SJSA1 (cell line): ENCODE results near the gene DPP7. TPM values are rescaled to one million over a fixed set of nuclear protein-coding genes. Genes with fewer than 3 reads are reported as not detected.

Source experiments
- DNase-seq, 2 experiments: peaks; one replicate each; pipeline ENCODE4 v3.0.0-alpha.2; 2015 to 2020; ENCODE audit warnings: low spot score in 2 of 2, low read depth in 1 of 2
- H3K27ac ChIP-seq: fragments of 250-450 bp; sonication (Bioruptor Pico); 2 replicates; pipeline ENCODE4 v1.5.1; 2020; ENCODE audit warnings: mild to moderate bottlenecking, moderate library complexity
- H3K27me3 ChIP-seq: fragments of 250-450 bp; sonication (Bioruptor Pico); replicated peaks from 2 replicates; pipeline ENCODE4 v1.5.1; 2020; ENCODE audit warnings: mild to moderate bottlenecking, moderate library complexity
- H3K36me3 ChIP-seq: fragments of 250-450 bp; sonication (Bioruptor Pico); 2 replicates; pipeline ENCODE4 v1.5.1; 2020; ENCODE audit warnings: mild to moderate bottlenecking
- H3K4me1 ChIP-seq: fragments of 250-450 bp; sonication (Bioruptor Pico); replicated peaks from 2 replicates; pipeline ENCODE4 v1.6.1; 2021; ENCODE audit warnings: mild to moderate bottlenecking
- H3K4me3 ChIP-seq: fragments of 250-450 bp; sonication (Bioruptor Pico); 2 replicates; pipeline ENCODE4 v1.5.1; 2020; ENCODE audit warnings: mild to moderate bottlenecking
- H3K9me3 ChIP-seq: fragments of 250-450 bp; sonication (Bioruptor Pico); replicated peaks from 2 replicates; pipeline ENCODE4 v1.5.1; 2020; ENCODE audit warnings: mild to moderate bottlenecking
- total RNA-seq: library from RNA; depleted of rRNA; stranded (reverse); fragments of >200 nt; shearing (Covaris generic); gene quantifications from 2 replicates; pipeline ENCODE4 v1.2.3, GENCODE V29; 2014

Gene DPP7
- total RNA-seq, 1 experiment from 2014 or later: 5.1 TPM

DNA sequence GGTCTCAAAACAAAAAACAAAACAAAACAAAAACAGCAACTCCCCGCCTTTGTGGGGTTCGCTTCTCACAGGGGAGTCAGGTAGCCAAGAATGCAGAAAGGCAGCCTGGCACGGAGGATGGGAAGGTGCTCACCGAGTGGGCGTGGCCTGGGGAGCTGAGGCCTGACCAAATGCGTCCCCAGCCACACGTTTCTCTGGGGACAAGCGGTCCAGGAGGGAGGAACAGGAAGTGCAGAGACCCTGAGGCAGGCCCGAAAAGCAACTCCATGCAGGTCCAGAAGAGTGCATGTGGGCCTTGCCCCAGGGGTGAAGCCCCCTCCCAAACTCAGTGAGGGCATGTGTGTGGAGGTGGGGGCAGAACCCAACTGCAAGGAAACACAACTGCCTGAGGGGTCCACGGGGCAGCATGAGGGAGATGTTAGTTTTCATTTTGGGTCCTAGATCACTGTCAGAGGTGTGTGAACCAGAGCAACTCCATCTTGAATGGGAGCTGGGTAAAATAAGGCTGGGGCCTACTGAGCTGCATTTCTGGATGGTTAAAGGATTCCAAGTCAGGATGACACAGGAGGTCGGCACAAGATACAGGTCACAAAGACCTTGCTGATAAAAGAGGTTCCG is 39.8 kb downstream of the DPP7 start:
- no peak overlapping the region for H3K27ac ChIP-seq
- 0 out of 2 replicates have a peak, but pooled peaks cover 3% of the 10 kb centered on the region for H3K9me3 ChIP-seq
- no peak overlapping the region for H3K4me3 ChIP-seq
- no peak for DNase-seq
- peaks cover 7% of the 10 kb centered on the region for H3K36me3 ChIP-seq
- H3K4me1 ChIP-seq: peaks cover 36% of the 10 kb centered on the region
- H3K27me3 ChIP-seq: no peaks in the 10 kb centered on the region

- peaks cover 44% of the 10 kb centered on the region for H3K4me1 ChIP-seq
- H3K4me3 ChIP-seq: no peak overlapping the region
- no peak overlapping the region for H3K27ac ChIP-seq
- 0 out of 2 replicates have a peak, but pooled peaks cover 3% of the 10 kb centered on the region for H3K9me3 ChIP-seq
- peaks cover 7% of the 10 kb centered on the region for H3K36me3 ChIP-seq
- H3K27me3 ChIP-seq: no peaks in the 10 kb centered on the region
- DNase-seq: no peak
Observed at GRCh38 chr9:137073992-137074399, 40.5 kb downstream of the DPP7 start.

DNA sequence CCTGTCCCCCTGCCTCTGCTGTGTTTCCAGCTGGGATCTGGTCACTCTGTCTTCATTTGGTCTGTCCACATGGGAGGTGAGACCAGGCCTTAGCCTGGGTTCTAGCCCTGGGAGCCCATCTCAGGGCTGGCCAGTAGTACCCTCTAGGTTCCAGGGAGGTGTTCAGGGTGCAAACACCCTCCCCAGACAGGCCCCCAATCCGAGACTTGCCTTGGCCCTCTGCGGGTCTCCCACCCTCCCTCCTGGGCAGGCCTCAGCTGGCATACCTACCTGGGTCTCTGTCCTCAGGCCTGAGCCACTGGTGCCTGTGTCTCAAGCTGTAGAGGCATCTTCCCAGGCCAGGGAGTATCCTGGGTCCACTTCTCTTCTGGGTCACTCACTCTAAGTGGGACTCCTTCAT is 43.3 kb downstream of the DPP7 start:
- Histone ChIP-seq H3K9me3 (0 out of 2 replicates have a peak, but pooled peaks cover 3% of the 10 kb centered on the region), H3K4me3 (peak overlapping the region; percentile 70; the same call in 1 of the 2 replicates), H3K27ac (no peak overlapping the region), H3K4me1 (peaks cover 34% of the 10 kb centered on the region), H3K36me3 (peaks cover 7% of the 10 kb centered on the region; the same call in 1 of the 2 replicates), H3K27me3 (no peaks in the 10 kb centered on the region)
- no peak for DNase-seq

DNA sequence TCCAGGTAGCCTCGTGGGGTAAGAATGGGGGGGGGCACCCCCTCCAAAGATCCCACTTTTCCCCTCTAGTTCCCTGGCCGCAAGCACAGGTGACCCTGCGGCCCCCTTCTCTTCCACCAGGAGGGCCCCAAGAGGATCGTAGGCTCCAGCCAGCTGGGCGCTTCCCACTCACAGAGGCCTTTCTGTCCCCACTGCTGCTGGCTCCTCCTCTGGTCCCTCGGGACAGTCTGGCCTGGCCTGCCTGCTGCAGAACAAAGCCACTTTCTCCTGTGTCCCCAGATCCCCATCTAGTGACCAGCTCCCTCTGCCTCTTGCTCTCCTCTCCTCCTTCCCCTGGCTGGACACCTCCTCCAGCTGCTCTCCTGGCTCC is 43.6 kb downstream of the DPP7 start:
- no peak for DNase-seq
- Histone ChIP-seq H3K27me3 (no peaks in the 10 kb centered on the region), H3K9me3 (0 out of 2 replicates have a peak, but pooled peaks cover 3% of the 10 kb centered on the region), H3K36me3 (peaks cover 7% of the 10 kb centered on the region; the same call in 1 of the 2 replicates), H3K4me1 (peaks cover 34% of the 10 kb centered on the region), H3K4me3 (peak overlapping the region; percentile 70), H3K27ac (no peak overlapping the region)

DNA sequence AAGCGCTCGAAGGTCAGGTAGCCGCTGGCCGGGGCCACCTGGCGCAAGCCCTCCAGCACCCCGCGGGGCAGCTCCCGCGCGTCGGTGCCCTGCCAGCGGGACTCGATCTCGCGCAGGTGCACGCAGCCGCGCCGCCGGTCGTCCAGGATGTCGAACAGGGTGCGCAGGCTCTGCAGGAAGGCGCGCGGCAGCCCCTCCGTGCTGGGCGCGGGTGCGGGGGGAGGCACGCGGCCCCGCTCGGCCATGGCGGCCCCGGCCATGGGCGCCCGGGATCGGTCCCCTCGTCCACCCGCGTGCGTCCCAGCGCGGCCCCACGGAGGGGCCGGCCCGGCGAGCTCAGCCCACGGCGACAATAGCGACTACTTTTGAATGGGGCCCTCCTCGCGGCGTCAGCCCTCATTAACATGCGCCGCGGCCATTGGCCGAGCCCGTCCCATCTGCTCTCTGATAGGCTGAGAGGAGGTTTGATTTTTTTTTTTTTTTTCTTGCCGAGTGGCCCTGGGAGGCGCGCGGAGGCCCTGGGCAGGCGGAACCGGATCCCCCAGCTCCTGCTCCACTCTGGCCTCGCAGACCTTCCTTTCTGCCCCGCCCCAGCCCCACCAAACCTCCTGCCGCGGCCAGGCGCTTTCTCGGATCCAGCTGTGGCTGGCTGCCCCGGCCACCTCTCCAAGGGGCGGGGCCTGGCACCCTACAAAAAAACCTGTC is 44.2 kb downstream of the DPP7 start, which contains the start of gene SAPCD2:
Gene SAPCD2 (minus strand): TSS at position 357 of the 705 bp plus-strand sequence. CDS start 97 bp downstream, at position 260.
- Histone ChIP-seq H3K27me3 (no peaks in the 10 kb centered on the region), H3K9me3 (0 out of 2 replicates have a peak, but pooled peaks cover 3% of the 10 kb centered on the region), H3K4me3 (peak within 1 kb of the TSS; percentile 70), H3K36me3 (peaks cover 7% of the 10 kb centered on the region; the same call in 1 of the 2 replicates), H3K4me1 (peaks cover 33% of the 10 kb centered on the region), H3K27ac (no peak within 1 kb of the TSS)
- DNase-seq: peak; percentile 77 to 79

DNA sequence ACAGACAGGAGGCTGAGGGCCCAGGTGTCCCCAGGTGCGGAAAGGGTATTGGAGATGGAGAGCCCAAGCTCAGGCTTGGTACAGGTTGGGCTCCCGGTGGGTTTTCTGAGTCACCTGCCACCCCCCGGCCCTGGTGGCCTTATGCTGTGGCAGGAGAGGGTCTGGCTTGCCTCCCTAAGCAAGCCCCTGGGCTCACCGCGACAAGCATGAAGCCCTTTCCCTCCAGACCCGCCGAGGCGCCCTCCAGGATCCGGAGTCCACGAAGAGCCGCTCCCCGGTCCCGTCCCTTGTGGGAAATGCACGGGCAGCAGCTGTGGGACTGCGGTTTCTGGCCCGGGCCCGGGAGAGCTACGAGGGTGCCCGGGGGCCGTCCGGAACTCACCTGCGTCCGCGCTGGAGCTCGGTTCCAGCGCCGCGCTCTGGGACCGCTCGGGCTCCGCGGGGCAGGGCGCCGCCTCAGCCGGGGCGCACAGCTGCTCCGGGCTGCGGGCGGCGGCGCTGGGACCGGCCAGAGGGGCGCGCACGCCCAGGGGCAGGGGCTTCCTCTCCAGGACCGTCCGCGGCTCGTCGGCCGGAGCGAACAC is 44.9 kb downstream of the DPP7 start:
- Histone ChIP-seq H3K4me3 (peak overlapping the region; percentile 70), H3K4me1 (peaks cover 26% of the 10 kb centered on the region), H3K36me3 (peaks cover 7% of the 10 kb centered on the region; the same call in 1 of the 2 replicates), H3K27ac (no peak overlapping the region), H3K9me3 (0 out of 2 replicates have a peak, but pooled peaks cover 3% of the 10 kb centered on the region), H3K27me3 (no peaks in the 10 kb centered on the region)
- no peak for DNase-seq

GRCh38 chr9:137068539-137069507 is 45.7 kb downstream of the DPP7 start:
- DNase-seq: no peak
- Histone ChIP-seq H3K27me3 (no peaks in the 10 kb centered on the region), H3K36me3 (peaks cover 11% of the 10 kb centered on the region; the same call in 1 of the 2 replicates), H3K27ac (no peak overlapping the region), H3K9me3 (0 out of 2 replicates have a peak, but pooled peaks cover 3% of the 10 kb centered on the region), H3K4me1 (peaks cover 28% of the 10 kb centered on the region), H3K4me3 (peak overlapping the region; percentile 70)

DNA sequence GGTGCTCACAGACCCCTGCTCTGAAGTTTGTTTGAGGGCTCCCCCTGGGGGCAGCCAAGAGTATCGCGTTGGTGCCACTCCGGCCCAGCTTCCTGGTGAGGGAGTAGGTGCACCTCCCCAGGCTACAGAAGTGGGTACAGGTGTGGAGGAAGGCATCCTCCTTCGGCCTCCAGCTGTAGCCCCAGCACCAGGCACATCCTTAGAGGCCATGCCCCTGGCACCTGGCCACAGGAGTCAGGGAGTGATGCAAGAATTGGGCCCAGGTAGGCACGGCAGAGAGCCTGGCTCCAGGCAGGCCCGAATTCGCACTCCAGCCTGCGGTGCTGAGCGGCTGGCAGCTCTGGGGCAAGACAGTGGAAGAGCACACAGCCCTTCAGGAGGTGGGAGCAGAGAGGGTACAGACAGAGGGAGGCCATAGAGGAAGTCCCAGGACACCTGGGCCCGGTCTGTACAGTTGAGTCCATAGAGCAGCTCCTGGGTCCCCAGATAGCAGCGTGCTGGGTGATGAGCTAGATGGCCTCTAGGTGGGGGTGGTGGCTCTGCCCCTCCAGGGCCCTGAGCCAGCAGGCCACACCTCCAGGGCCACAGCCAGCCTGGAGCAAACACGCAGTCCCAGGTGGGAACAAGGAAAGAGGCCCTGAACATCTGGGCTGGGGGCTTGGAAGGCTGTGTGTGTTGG is 46.5 kb downstream of the DPP7 start:
- no peak overlapping the region for H3K4me3 ChIP-seq
- peak; percentile 60 to 70 for DNase-seq
- H3K9me3 ChIP-seq: 0 out of 2 replicates have a peak, but pooled peaks cover 3% of the 10 kb centered on the region
- no peaks in the 10 kb centered on the region for H3K27me3 ChIP-seq
- peaks cover 29% of the 10 kb centered on the region for H3K4me1 ChIP-seq
- peaks cover 11% of the 10 kb centered on the region; the same call in 1 of the 2 replicates for H3K36me3 ChIP-seq
- H3K27ac ChIP-seq: no peak overlapping the region

- H3K4me3 ChIP-seq: no peak overlapping the region
- no peak for DNase-seq
- 0 out of 2 replicates have a peak, but pooled peaks cover 3% of the 10 kb centered on the region for H3K9me3 ChIP-seq
- H3K36me3 ChIP-seq: peaks cover 11% of the 10 kb centered on the region; the same call in 1 of the 2 replicates
- H3K27ac ChIP-seq: no peak overlapping the region
- H3K27me3 ChIP-seq: no peaks in the 10 kb centered on the region
- H3K4me1 ChIP-seq: peaks cover 29% of the 10 kb centered on the region
Observed at GRCh38 chr9:137066096-137066861, 48.3 kb downstream of the DPP7 start.

- Histone ChIP-seq H3K9me3 (0 out of 2 replicates have a peak, but pooled peaks cover 3% of the 10 kb centered on the region), H3K27ac (no peak overlapping the region), H3K4me1 (peaks cover 21% of the 10 kb centered on the region), H3K4me3 (no peak overlapping the region), H3K27me3 (no peaks in the 10 kb centered on the region), H3K36me3 (peaks cover 11% of the 10 kb centered on the region; the same call in 1 of the 2 replicates)
- DNase-seq: no peak
Observed at GRCh38 chr9:137065336-137065967, 49.1 kb downstream of the DPP7 start.

DNA sequence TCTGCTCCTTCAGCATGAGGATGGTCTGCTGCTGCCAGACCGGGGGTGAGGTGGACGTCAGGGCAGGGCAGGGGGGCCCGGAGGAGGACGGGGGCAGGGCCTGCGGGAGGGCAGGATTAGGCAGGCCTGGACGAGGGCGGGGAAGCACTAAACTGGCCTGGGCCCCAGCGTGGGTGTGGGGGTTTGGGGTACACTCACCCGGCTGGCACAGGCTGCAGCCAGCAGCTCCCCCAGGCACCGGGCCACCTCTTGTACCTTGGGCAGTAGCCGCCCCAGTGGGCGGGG is 49.7 kb downstream of the DPP7 start:
- peaks cover 7% of the 10 kb centered on the region; the same call in 1 of the 2 replicates for H3K36me3 ChIP-seq
- H3K27me3 ChIP-seq: no peaks in the 10 kb centered on the region
- peaks cover 15% of the 10 kb centered on the region for H3K4me1 ChIP-seq
- DNase-seq: no peak
- no peak overlapping the region for H3K27ac ChIP-seq
- no peaks in the 10 kb centered on the region for H3K9me3 ChIP-seq
- H3K4me3 ChIP-seq: no peak overlapping the region
